CD4-positive, alpha-beta T cell treated with Interleukin-15 for 1 hour (primary cell): ENCODE data around the gene TMA16.

Experiments used
- DNase-seq: peaks from one replicate; pipeline ENCODE4 v3.0.0-alpha.2; 2020

The TMA16 gene

GRCh38 chr4:163565226-163566135, 71.0 kb downstream of the TMA16 start:
- DNase-seq, result no peak

GRCh38 chr4:163566257-163566796, 71.8 kb downstream of the TMA16 start:
- no peak for DNase-seq

- no peak for DNase-seq
Measured at GRCh38 chr4:163568843-163569242, 74.4 kb downstream of the TMA16 start.
